H1 (cell line): ENCODE measurements around the gene KREMEN1.

Source experiments
- EZH2 ChIP-seq: fragments of 200-600 bp; sonication (generic); IDR thresholded peaks from 2 replicates; pipeline ENCODE4 v1.7.1; 2012; ENCODE audit warnings: low read depth, mild to moderate bottlenecking, moderate library complexity, low read length, inconsistent platforms; ENCODE audit not compliant: severe bottlenecking
- HDAC6 ChIP-seq: IDR thresholded peaks from one replicate; pipeline ENCODE4 v1.7.1; 2012; ENCODE audit warnings: low read depth, mild to moderate bottlenecking, inconsistent platforms, low read length, moderate library complexity
- POLR2A ChIP-seq, 2 experiments: IDR thresholded peaks; 1 replicate in 1 of 2; 2 replicates in 1 of 2; pipeline ENCODE4 v1.6.1; 2011; ENCODE audit warnings: low read depth in 2 of 2, low read length in 2 of 2, mild to moderate bottlenecking in 2 of 2; ENCODE audit errors: control extremely low read depth in 1 of 2
- RNF2 ChIP-seq: fragments of 200-900, 300-1000 bp; sonication (generic); IDR thresholded peaks from 2 replicates; pipeline ENCODE4 v1.7.1; 2016; ENCODE audit warnings: borderline replicate concordance, low read depth, mild to moderate bottlenecking, antibody characterized with exemption, low read length; ENCODE audit not compliant: poor library complexity, severe bottlenecking; ENCODE audit errors: missing control alignments

DNA sequence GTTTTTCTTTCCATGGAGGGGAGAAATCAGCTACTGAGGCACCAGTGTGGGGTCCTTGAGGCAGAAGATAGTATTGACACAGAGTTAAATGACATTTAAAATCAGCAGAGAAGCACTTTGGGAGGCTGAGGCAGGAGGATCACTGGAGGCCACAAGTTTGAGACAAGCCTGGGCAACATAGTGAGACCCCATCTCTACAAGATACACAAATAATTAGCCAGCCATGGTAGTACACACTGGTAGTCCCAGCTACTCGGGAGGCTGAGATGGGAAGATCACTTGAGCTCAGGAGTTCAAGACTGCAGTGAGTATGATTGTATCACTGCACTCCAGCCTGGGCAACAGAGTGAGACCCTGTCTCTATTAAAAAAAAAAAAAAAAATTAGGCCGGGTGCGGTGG lies 38.1 kb downstream of the KREMEN1 start:
- TF ChIP-seq POLR2A (IDR thresholded peaks at IDR 0.05; ENCODE audit: control extremely low read depth in 1 of 2, low read depth in 2 of 2, low read length in 2 of 2) (no peak), EZH2 (no peak), HDAC6 (no peak), RNF2 (no peak)
